ENCODE results near the gene KCTD20.

Gene KCTD20

DNA sequence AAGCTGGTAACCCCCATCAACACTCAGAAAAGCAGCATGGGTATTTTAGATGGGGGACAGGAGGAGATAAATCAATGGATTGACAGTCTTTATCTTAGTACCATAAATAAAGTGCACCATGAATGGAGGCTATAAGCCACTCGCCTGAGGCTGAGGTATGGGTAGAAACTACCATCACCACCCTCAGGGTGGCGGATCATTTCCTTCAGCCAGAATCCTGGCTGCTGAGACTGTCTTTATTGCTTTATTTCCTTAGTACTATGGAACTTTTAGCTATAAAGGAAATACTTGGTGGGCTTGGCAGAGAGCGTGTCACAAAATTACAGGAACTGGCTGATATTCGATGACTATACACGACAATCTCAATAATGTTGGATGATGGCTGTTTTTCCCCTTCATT lies 52.3 kb downstream of the KCTD20 start:
- CTCF ChIA-PET = no interaction called here
- DNase-seq (ENCODE audit: low spot score) = no peak
- POLR2A ChIA-PET (ENCODE audit: low non-redundant PET) = no interaction called here
- TF ChIP-seq, protein P1, sequence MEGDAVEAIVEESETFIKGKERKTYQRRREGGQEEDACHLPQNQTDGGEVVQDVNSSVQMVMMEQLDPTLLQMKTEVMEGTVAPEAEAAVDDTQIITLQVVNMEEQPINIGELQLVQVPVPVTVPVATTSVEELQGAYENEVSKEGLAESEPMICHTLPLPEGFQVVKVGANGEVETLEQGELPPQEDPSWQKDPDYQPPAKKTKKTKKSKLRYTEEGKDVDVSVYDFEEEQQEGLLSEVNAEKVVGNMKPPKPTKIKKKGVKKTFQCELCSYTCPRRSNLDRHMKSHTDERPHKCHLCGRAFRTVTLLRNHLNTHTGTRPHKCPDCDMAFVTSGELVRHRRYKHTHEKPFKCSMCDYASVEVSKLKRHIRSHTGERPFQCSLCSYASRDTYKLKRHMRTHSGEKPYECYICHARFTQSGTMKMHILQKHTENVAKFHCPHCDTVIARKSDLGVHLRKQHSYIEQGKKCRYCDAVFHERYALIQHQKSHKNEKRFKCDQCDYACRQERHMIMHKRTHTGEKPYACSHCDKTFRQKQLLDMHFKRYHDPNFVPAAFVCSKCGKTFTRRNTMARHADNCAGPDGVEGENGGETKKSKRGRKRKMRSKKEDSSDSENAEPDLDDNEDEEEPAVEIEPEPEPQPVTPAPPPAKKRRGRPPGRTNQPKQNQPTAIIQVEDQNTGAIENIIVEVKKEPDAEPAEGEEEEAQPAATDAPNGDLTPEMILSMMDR (conservative IDR thresholded peaks at IDR 0.05; ENCODE audit: low read depth) = no peak
- no peak overlapping the region for H3K27ac ChIP-seq

DNA sequence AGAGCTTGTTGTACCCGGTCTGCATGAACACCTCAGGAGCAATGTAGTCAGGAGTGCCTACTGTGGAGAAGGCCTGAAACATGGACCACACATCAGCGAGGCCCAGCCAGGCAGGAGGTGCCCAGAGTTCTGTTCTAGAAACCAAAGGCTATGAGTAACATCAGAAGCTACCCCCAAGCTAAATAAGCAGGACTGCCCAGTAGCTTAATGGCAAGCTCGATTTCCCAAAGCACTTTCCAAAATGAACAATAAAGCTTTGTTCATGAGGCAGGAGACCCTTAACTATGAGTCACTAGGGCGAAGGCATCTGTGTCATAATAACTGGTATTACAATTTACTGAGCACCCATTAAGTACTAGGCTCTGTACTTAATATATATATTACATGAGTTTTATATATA lies 57.1 kb downstream of the KCTD20 start:
- DNase-seq (ENCODE audit: low spot score) = no peak
- ChIA-PET CTCF (interaction anchor here (0.5 kb wide), 1 partner anchor 259 kb away, joined by 3 read pairs; no protein-coding TSS in a partner anchor), POLR2A (ENCODE audit: low non-redundant PET) (no interaction called here)
- no peak overlapping the region for H3K27ac ChIP-seq
- TF ChIP-seq, protein P1 (conservative IDR thresholded peaks at IDR 0.05; ENCODE audit: low read depth) = no peak

DNA sequence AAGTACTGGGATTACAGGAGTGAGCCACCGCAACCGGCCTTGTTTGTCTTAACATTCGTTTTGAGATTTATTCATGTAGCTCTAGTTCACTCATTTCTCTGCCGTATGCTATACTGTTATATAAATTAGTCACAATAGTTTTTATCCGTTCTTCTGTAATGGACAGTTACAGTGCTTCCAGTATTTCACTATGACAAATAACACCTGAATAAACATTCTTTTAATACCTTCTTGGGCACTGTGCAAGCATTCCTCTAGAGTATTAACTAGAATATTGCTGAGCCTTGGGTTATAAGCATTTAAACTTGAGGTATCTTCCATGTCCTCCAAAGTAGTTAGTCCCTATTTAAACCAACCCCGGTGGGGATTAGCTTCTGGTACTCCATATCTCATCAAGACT lies 58.9 kb downstream of the KCTD20 start:
- no peak for DNase-seq (ENCODE audit: low spot score)

DNA sequence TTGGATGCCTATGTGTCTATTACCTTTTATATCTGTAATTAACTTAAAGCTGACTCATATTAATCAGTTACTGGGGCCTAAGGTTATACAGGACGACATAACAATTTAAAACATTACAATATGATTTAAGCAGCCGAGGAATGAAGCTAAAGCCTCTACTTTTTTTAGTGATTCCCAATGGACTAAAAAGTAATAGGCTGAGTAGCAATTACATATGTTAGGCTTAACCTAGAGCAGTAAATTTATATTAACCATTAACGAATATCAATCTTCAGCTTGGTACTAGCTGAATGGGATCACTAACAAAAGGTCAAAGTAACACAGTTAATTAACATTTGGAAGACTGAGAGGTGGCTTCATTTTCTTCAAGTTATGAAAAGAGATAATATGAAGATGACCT lies 61.4 kb downstream of the KCTD20 start:
- ChIA-PET CTCF (interaction anchor here (1.4 kb wide), 1 partner anchor 17 kb away, joined by 9 read pairs; no protein-coding TSS in a partner anchor), POLR2A (ENCODE audit: low non-redundant PET) (no interaction called here)
- DNase-seq (ENCODE audit: low spot score) = no peak
- TF ChIP-seq, protein P1 (conservative IDR thresholded peaks at IDR 0.05; ENCODE audit: low read depth) = no peak
- no peak overlapping the region for H3K27ac ChIP-seq

More for the DNA sequence above, 58.9 kb downstream of the KCTD20 start:
- TF ChIP-seq, protein P1 (conservative IDR thresholded peaks at IDR 0.05; ENCODE audit: low read depth) = no peak
- H3K27ac ChIP-seq = no peak overlapping the region
- CTCF ChIA-PET = interaction anchor here (0.7 kb wide), 1 partner anchor 237 kb away, joined by 3 read pairs; no protein-coding TSS in a partner anchor
- POLR2A ChIA-PET (ENCODE audit: low non-redundant PET) = no interaction called here

DNA sequence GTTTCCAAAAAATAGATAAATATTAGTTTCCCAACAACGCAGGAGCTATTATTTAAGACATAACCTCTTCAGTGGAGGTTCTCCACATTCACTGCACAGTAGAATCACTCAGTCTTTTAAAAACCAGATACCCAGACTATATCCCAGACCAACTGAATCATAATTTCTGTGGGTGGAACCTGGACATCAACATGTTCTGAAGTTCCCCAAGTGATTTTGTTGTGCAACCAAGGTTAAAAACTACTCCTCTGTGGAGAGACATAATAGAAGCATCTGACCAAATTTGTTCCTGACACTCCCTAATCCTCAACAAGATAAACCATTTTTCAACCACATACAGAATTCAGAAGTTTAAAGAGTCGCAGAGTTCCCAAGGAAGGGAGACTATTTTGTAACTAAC lies 62.2 kb downstream of the KCTD20 start:
- CTCF ChIA-PET = no interaction called here
- no peak overlapping the region for H3K27ac ChIP-seq
- POLR2A ChIA-PET (ENCODE audit: low non-redundant PET) = no interaction called here
- TF ChIP-seq, protein P1 (conservative IDR thresholded peaks at IDR 0.05; ENCODE audit: low read depth) = no peak
- DNase-seq (ENCODE audit: low spot score) = no peak

DNA sequence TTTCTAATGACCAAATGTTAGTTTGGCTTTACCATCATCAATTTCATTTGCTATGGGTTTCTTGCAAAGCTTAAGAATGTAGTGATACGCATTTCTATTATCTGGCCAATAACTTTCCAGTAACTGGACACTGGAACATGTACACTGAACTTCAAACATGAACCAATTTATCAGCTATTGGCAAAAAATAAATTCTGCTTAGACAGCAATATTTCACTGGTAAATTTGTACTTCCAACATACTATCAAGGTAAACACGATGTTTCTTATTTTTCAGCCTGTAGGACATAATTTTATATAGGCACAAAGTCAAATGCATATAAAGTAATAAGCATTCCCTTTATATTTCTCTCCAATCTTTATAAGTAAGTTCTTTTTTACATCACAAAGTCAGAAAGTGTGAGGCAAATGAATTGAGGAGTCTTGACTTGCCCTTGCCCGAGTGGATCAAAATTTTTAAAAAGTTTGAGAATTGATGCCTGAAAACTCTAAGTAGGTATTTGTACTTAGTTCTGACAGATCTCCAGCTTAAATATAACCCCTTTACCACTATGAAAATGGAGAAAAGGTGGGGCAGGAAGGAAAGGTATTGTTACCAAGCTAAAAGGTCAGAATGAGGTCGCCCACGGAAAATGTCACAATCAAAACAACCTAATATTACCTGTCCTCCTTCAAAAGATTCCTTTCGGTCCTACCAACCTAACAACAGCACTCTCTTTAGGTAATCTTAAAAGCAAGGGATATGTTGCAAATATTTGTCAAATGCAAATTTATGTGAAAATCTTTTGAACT lies 63.1 kb downstream of the KCTD20 start:
- DNase-seq (ENCODE audit: low spot score) = no peak
- TF ChIP-seq, protein P1 (conservative IDR thresholded peaks at IDR 0.05; ENCODE audit: low read depth) = no peak
- ChIA-PET CTCF (no interaction called here), POLR2A (ENCODE audit: low non-redundant PET) (no interaction called here)
- no peak overlapping the region for H3K27ac ChIP-seq
